ENCODE results near the gene ZNF736. TPM values are rescaled to one million over a fixed set of nuclear protein-coding genes. Genes with fewer than 3 reads are reported as not detected.
"Not testable (repeated sequence)": the region's sequence is repeated elsewhere in the genome, so short reads cannot be mapped to it uniquely, and the experiment has no call there.

ZNF736 gene
- total and polyA plus RNA-seq, 4 experiments from 2014 or later = 0.32 to 48.2 (median 23.9) TPM

DNA sequence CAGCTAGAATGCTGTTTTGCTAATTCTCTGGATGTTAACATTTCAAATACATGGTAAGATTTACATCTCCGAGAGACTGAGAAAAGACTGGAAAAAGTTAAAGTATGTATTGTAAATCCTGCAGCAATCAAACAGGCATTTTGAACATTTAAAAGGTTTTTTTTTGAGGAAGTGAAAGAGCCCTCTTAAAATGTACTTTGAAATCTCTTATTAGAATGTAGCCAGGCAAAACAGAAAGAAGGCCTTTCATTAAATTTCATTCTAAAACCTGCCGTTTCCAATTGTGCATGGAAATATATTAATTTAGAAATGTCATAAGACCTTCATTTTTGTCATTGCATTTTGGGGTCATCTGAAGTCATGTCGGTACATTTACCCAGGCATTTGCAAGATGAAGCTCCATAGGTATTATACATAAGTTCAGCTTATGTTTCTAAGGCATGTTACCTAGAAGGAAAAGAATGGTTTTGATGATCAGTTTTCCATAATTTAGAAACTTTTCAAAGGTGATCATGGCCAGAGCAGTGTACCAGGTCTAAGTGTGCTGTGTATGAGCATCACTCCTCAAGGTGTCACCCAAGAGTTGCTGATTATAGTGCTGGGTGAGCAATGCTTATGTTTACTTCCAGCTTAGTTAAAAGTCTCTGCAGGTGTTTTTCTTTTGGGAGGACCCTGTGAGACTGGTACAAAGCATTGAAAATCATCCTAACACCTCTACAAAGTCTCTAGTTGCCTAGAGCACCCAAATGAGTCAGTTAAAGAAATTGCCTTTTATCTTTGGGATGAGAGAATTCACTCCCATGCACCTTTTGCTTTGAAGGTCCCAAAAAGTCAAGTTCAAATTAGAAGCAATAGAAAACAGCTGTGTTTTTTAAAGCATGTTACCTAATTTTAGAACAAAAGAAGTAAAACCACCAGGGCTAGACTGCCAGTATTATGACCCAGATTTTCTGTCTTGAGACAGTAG lies 7.1 kb downstream of the ZNF736 start:
- ChIA-PET CTCF (ENCODE audit: partially characterized antibody) (interaction anchor here (0.5 to 1.5 kb wide), 5 partner anchors 8 to 309 kb away, joined by 3 to 7 read pairs (median 4); no protein-coding TSS in a partner anchor), POLR2A (ENCODE audit: partially characterized antibody) (interaction anchor here (1.1 kb wide), 1 partner anchor 14 kb away, joined by 5 read pairs; no protein-coding TSS in a partner anchor)
- Histone ChIP-seq H3K4me3 (ENCODE audit: low read length in 2 of 2) (no peak overlapping the region), H3K36me3 (ENCODE audit: insufficient read depth, low read length) (no peaks in the 10 kb centered on the region), H3K27ac (ENCODE audit: low read depth, low read length) (no peak overlapping the region), H3K27me3 (ENCODE audit: insufficient read depth, low read length) (no peaks in the 10 kb centered on the region), H3K4me1 (ENCODE audit: insufficient read depth, low read length) (peaks cover 1% of the 10 kb centered on the region), H3K9me3 (ENCODE audit: control insufficient read depth in 1 of 2, low read length in 2 of 2) (peaks cover 0 to 6% of the 10 kb centered on the region in 2 donors)
- H3K4me1 Mint-ChIP-seq = peaks cover 10 to 54% (median 21%) of the 10 kb centered on the region in 4 donors
- H3K4me3 Mint-ChIP-seq = no peak overlapping the region
- H3K36me3 Mint-ChIP-seq = peaks cover 45 to 47% of the 10 kb centered on the region in 2 donors
- no peak for DNase-seq
- H3K9me3 Mint-ChIP-seq = peaks cover 0 to 28% (median 10%) of the 10 kb centered on the region in 8 donors
- intact Hi-C loops (cut with micrococcal nuclease) = no loop called here
- H3K27ac Mint-ChIP-seq = no peak overlapping the region
- no peaks in the 10 kb centered on the region for H3K27me3 Mint-ChIP-seq

- H3K36me3 ChIP-seq (ENCODE audit: insufficient read depth, low read length); DNase-seq; H3K27me3 Mint-ChIP-seq; H3K4me1 ChIP-seq (ENCODE audit: insufficient read depth, low read length); H3K27ac Mint-ChIP-seq; H3K27ac ChIP-seq (ENCODE audit: low read depth, low read length); intact Hi-C loops (cut with micrococcal nuclease); H3K4me3 ChIP-seq (ENCODE audit: low read length in 2 of 2); CTCF ChIA-PET (ENCODE audit: partially characterized antibody); H3K27me3 ChIP-seq (ENCODE audit: insufficient read depth, low read length); POLR2A ChIA-PET (ENCODE audit: partially characterized antibody); H3K4me3 Mint-ChIP-seq: not testable (repeated sequence)
- Mint-ChIP-seq H3K9me3 (peaks cover 0 to 57% (median 41%) of the 10 kb centered on the region in 8 donors), H3K36me3 (peaks cover 64 to 66% of the 10 kb centered on the region in 2 donors), H3K4me1 (peaks cover 9 to 50% (median 23%) of the 10 kb centered on the region in 4 donors)
- H3K9me3 ChIP-seq (ENCODE audit: control insufficient read depth in 1 of 2, low read length in 2 of 2) = peaks cover 0 to 11% of the 10 kb centered on the region in 2 donors
These were observed 10.4 kb downstream of the ZNF736 start for GRCh38 chr7:64324166-64324565.

GRCh38 chr7:64348713-64349210 lies 35.0 kb downstream of the ZNF736 start:
- Mint-ChIP-seq H3K27ac (peak overlapping the region in 1 of 7 donors; percentile 15), H3K36me3 (peaks cover 67 to 74% of the 10 kb centered on the region in 2 donors), H3K9me3 (peaks cover 2 to 99% (median 86%) of the 10 kb centered on the region in 8 donors)
- H3K4me3 Mint-ChIP-seq; H3K36me3 ChIP-seq (ENCODE audit: insufficient read depth, low read length); CTCF ChIA-PET (ENCODE audit: partially characterized antibody); H3K4me1 ChIP-seq (ENCODE audit: insufficient read depth, low read length); POLR2A ChIA-PET (ENCODE audit: partially characterized antibody); H3K27me3 Mint-ChIP-seq; intact Hi-C loops (cut with micrococcal nuclease); H3K4me1 Mint-ChIP-seq; H3K27me3 ChIP-seq (ENCODE audit: insufficient read depth, low read length); H3K4me3 ChIP-seq (ENCODE audit: low read length in 2 of 2); H3K27ac ChIP-seq (ENCODE audit: low read depth, low read length); DNase-seq: not testable (repeated sequence)
- peaks cover 17 to 73% of the 10 kb centered on the region in 2 donors for H3K9me3 ChIP-seq (ENCODE audit: control insufficient read depth in 1 of 2, low read length in 2 of 2)

DNA sequence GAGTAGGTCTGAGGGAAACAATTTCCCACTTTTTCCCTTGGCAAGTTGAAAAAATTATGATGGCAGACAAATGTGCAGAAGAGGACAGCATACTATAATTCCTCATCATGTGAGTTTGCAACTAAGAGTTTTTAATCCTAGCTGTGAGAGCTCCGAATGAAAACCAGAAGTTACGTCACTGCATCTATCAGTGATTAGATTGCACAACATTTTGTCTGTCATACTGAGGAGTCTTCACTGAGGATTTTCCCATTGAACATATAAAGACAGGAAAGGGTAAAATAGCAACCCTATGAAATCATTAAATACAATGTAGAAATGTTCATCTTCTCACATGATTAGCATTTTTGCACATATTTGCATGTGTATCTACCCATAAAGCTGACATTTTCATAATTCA lies 45.8 kb downstream of the ZNF736 start:
- Histone ChIP-seq H3K4me3 (ENCODE audit: low read length in 2 of 2) (no peak overlapping the region), H3K27ac (ENCODE audit: low read depth, low read length) (no peak overlapping the region), H3K9me3 (ENCODE audit: control insufficient read depth in 1 of 2, low read length in 2 of 2) (peaks cover 0 to 32% of the 10 kb centered on the region in 2 donors), H3K4me1 (ENCODE audit: insufficient read depth, low read length) (no peaks in the 10 kb centered on the region), H3K36me3 (ENCODE audit: insufficient read depth, low read length) (no peaks in the 10 kb centered on the region), H3K27me3 (ENCODE audit: insufficient read depth, low read length) (no peaks in the 10 kb centered on the region)
- peaks cover 17 to 24% of the 10 kb centered on the region in 2 donors for H3K36me3 Mint-ChIP-seq
- no peak overlapping the region for H3K4me3 Mint-ChIP-seq
- POLR2A ChIA-PET (ENCODE audit: partially characterized antibody) = no interaction called here
- peaks cover 0 to 90% (median 77%) of the 10 kb centered on the region in 8 donors for H3K9me3 Mint-ChIP-seq
- intact Hi-C loops (cut with micrococcal nuclease) = no loop called here
- DNase-seq = no peak
- no peaks in the 10 kb centered on the region for H3K27me3 Mint-ChIP-seq
- CTCF ChIA-PET (ENCODE audit: partially characterized antibody) = no interaction called here
- H3K27ac Mint-ChIP-seq = no peak overlapping the region
- H3K4me1 Mint-ChIP-seq = no peaks in the 10 kb centered on the region

DNA sequence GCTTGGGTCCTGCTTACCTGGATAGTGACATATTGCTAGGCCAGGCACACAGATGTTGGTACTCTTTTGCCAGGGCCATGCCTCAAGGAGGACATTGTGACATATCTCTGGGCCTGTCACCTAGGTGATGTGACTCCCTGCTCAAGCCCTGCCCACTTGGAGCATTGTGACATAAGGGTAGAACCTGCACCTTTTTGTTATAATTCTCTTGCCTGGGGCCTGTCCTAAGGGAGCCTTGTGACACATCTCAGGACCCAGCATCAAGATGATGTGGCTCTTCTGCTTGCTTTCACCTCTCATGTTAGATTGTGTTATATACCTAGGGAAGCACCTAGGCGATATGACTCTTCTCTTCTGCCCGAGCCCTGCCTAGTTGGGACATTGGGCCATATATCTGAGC lies 57.4 kb downstream of the ZNF736 start:
- Mint-ChIP-seq H3K27ac (no peak overlapping the region), H3K36me3 (peaks cover 12 to 19% of the 10 kb centered on the region in 2 donors), H3K4me1 (no peaks in the 10 kb centered on the region), H3K27me3 (no peaks in the 10 kb centered on the region), H3K4me3 (no peak overlapping the region), H3K9me3 (peaks cover 9 to 88% (median 62%) of the 10 kb centered on the region in 8 donors)
- H3K9me3 ChIP-seq (ENCODE audit: control insufficient read depth in 1 of 2, low read length in 2 of 2) = no peaks in the 10 kb centered on the region
- intact Hi-C loops (cut with micrococcal nuclease) = no loop called here
- no peak overlapping the region for H3K27ac ChIP-seq (ENCODE audit: low read depth, low read length)
- no peaks in the 10 kb centered on the region for H3K4me1 ChIP-seq (ENCODE audit: insufficient read depth, low read length)
- H3K27me3 ChIP-seq (ENCODE audit: insufficient read depth, low read length) = no peaks in the 10 kb centered on the region
- H3K4me3 ChIP-seq (ENCODE audit: low read length in 2 of 2) = no peak overlapping the region
- no peaks in the 10 kb centered on the region for H3K36me3 ChIP-seq (ENCODE audit: insufficient read depth, low read length)
- DNase-seq = no peak
- ChIA-PET CTCF (ENCODE audit: partially characterized antibody) (no interaction called here), POLR2A (ENCODE audit: partially characterized antibody) (no interaction called here)

DNA sequence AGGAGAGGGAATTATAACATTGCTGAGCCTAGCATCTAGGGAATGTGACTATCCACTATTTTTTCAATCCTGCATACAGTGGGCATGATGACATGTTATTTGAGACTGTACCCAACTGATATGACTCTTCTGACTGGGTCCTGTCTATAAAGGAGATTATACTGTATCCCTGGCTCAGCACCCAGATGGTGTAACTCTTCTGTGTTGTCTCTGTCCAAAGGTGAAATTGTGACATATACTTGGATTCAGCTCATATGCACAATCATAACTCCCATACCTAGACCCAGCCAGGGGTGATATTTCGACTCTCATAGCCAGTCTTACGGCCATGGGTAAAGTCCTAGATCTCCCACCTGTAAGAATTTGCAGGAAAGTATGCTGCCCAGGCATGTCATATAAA lies 59.3 kb downstream of the ZNF736 start:
- intact Hi-C loops (cut with micrococcal nuclease) = no loop called here
- H3K4me1 ChIP-seq (ENCODE audit: insufficient read depth, low read length) = no peaks in the 10 kb centered on the region
- Mint-ChIP-seq H3K4me3 (no peak overlapping the region), H3K36me3 (peaks cover 12 to 13% of the 10 kb centered on the region in 2 donors), H3K9me3 (peaks cover 9 to 84% (median 57%) of the 10 kb centered on the region in 8 donors), H3K27ac (no peak overlapping the region), H3K4me1 (no peaks in the 10 kb centered on the region), H3K27me3 (no peaks in the 10 kb centered on the region)
- CTCF ChIA-PET (ENCODE audit: partially characterized antibody) = no interaction called here
- no peak for DNase-seq
- no peak overlapping the region for H3K27ac ChIP-seq (ENCODE audit: low read depth, low read length)
- POLR2A ChIA-PET (ENCODE audit: partially characterized antibody) = no interaction called here
- H3K9me3 ChIP-seq (ENCODE audit: control insufficient read depth in 1 of 2, low read length in 2 of 2) = peaks cover 0 to 4% of the 10 kb centered on the region in 2 donors
- H3K4me3 ChIP-seq (ENCODE audit: low read length in 2 of 2) = no peak overlapping the region
- H3K36me3 ChIP-seq (ENCODE audit: insufficient read depth, low read length) = no peaks in the 10 kb centered on the region
- no peaks in the 10 kb centered on the region for H3K27me3 ChIP-seq (ENCODE audit: insufficient read depth, low read length)

DNA sequence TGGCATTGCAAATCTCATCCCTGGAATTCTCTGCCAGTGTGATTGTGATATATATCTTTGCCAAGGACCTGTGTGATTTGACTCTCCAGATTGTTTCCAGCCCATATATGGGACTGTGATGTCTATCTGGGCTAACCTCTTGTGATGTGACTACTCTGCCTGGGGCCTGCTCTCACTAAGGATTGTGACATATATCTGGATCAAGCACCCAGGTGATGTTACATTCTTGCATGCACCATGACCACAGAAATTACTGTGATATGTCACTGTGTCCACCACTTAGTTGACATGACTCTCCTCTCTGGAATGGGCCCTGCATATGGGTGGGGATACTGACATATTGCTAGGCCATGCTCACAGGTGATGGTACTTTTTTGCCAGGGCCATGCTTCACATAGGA lies 86.6 kb downstream of the ZNF736 start:
- Mint-ChIP-seq H3K27ac (no peak overlapping the region), H3K9me3 (peaks cover 0 to 16% (median 6%) of the 10 kb centered on the region in 8 donors), H3K27me3 (no peaks in the 10 kb centered on the region), H3K36me3 (no peaks in the 10 kb centered on the region), H3K4me3 (no peak overlapping the region), H3K4me1 (no peaks in the 10 kb centered on the region)
- CTCF ChIA-PET (ENCODE audit: partially characterized antibody) = no interaction called here
- intact Hi-C loops (cut with micrococcal nuclease) = no loop called here
- H3K4me3 ChIP-seq (ENCODE audit: low read length in 2 of 2) = no peak overlapping the region
- DNase-seq = no peak
- H3K36me3 ChIP-seq (ENCODE audit: insufficient read depth, low read length) = no peaks in the 10 kb centered on the region
- H3K27ac ChIP-seq (ENCODE audit: low read depth, low read length) = no peak overlapping the region
- POLR2A ChIA-PET (ENCODE audit: partially characterized antibody) = no interaction called here
- H3K4me1 ChIP-seq (ENCODE audit: insufficient read depth, low read length) = no peaks in the 10 kb centered on the region
- no peaks in the 10 kb centered on the region for H3K27me3 ChIP-seq (ENCODE audit: insufficient read depth, low read length)
- H3K9me3 ChIP-seq (ENCODE audit: control insufficient read depth in 1 of 2, low read length in 2 of 2) = peaks cover 0 to 9% of the 10 kb centered on the region in 2 donors
